ENCODE data around the gene CHRND.

Gene CHRND

DNA sequence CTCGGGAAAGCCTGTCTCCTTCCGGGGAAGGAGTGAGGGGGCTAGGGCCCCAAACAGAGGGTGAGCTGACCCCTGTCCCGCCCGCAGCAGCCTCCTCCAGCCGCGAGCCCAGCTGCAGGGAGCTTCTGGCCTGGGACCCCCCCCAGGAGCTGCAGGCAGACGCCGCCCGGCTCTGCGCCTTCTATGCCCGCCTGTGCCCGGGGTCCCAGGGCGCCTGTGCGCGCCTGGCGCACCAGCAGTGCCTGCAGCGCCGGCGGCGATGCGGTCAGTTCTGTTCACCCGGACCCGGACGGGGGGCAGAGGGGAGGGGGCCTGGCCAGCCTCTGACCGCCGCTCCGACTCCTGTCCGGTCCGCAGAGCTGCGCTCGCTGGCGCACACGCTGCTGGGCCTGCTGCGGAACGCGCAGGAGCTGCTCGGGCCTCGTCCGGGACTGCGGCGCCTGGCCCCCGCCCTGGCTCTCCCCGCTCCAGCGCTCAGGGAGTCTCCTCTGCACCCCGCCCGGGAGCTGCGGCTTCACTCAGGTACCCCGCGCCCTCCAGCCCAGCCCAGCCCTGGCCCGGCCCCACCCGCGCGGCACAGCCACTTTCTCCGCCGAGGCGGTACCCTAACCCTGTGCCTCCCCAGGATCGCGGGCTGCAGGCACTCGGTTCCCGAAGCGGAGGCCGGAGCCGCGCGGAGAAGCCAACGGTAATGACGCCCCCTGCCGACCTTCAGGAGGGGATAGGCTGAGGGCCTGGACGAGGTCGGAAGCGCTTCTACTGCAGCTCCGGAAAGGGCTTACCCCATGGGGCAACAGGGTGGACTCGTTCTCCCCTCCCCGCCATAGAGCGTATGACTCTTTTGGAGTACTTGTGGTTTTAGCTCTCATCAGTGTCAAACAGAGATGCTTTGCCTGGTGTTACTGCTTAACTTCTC, 2.0 kb upstream of the CHRND start:
- H3K4ac ChIP-seq (ENCODE audit: low read length), result no peak overlapping the region
- H3K36me3 ChIP-seq (replicated peaks in 1 of 2; ENCODE audit: control insufficient read depth in 2 of 2, insufficient read depth in 2 of 2, low read length in 2 of 2), result no peaks in the 10 kb centered on the region
- peak overlapping the region; percentile 90 for H3K9ac ChIP-seq (ENCODE audit: low read depth, low read length, poor library complexity)
- H3K27ac ChIP-seq (replicated peaks; ENCODE audit: low read length), result no peak overlapping the region
- H3K9me3 ChIP-seq (replicated peaks in 1 of 2; ENCODE audit: control insufficient read depth in 2 of 2, insufficient read depth in 1 of 2, low read depth in 1 of 2, low read length in 2 of 2), result no peaks in the 10 kb centered on the region
- no peak overlapping the region for H2BK120ac ChIP-seq (ENCODE audit: low read depth, low read length)
- H2AK5ac ChIP-seq (ENCODE audit: low read depth, low read length), result peak overlapping the region; percentile 99
- peak overlapping the region; percentile 85 for H3K23ac ChIP-seq (ENCODE audit: low read depth, low read length, poor library complexity)
- WGBS, 2 donors (ENCODE audit: extremely low coverage in 2 of 2, insufficient read length in 2 of 2, insufficient replicate concordance in 1 of 2), result no CpG with 5 or more reads among the region's 75 CpGs
- H3K27me3 ChIP-seq (ENCODE audit: control insufficient read depth in 3 of 3, insufficient read depth in 3 of 3, low read depth in 1 of 3, low read length in 3 of 3), result peaks cover 17 to 68% (median 33%) of the 10 kb centered on the region in 3 experiments
- peak overlapping the region; percentile 55 for H3K18ac ChIP-seq (ENCODE audit: low read length)
- no peak overlapping the region for H4K8ac ChIP-seq (ENCODE audit: low read depth, low read length)
- H3K4me3 ChIP-seq (ENCODE audit: low read length in 2 of 2), result peak overlapping the region; percentile 30 to 79
- H2BK5ac ChIP-seq (ENCODE audit: low read length), result peak overlapping the region; percentile 24
- peak overlapping the region; percentile 22 for H2BK12ac ChIP-seq (ENCODE audit: low read length)
- H2AFZ ChIP-seq (ENCODE audit: low read length), result peak overlapping the region; percentile 95
- peaks cover 6 to 13% of the 10 kb centered on the region in 2 donors for H3K4me1 ChIP-seq (ENCODE audit: control insufficient read depth in 2 of 2, insufficient read depth in 1 of 2, low read depth in 1 of 2, low read length in 2 of 2)
- no peak overlapping the region for H4K91ac ChIP-seq (ENCODE audit: low read depth, low read length, poor library complexity)
- peak overlapping the region; percentile 71 for H3K14ac ChIP-seq (ENCODE audit: low read length)
- peak overlapping the region; percentile 67 for H2BK15ac ChIP-seq (ENCODE audit: low read length)
- H3K4me2 ChIP-seq (ENCODE audit: insufficient read depth, low read length, poor library complexity, severe bottlenecking), result peak overlapping the region; percentile 88
- peak; percentile 75 for DNase-seq (ENCODE audit: low spot score)
- H3K79me1 ChIP-seq (ENCODE audit: low read depth, low read length), result peaks cover 2% of the 10 kb centered on the region

DNA sequence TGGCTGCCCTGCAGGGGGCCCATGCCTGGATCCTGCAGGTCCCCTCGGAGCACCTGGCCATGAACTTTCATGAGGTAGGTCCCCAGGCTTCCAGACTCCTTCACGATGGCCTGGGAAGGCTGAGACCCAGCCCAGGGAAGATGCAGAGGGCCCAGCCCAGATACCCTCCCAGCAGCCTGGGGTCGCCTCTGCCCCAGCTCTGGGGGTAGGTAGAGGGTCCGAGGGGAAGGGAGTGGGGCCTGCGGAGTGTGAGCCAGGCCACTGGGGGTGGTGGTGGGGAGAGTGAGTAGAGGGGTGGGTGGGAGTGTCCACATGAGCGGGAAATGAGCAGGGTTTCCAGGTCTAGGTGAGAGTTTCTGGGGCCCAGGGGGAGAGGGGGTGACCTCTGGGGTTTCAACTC, 1.2 kb upstream of the CHRND start:
- H2BK120ac ChIP-seq (ENCODE audit: low read depth, low read length), result no peak overlapping the region
- H3K4me1 ChIP-seq (ENCODE audit: control insufficient read depth in 2 of 2, insufficient read depth in 1 of 2, low read depth in 1 of 2, low read length in 2 of 2), result peaks cover 6 to 11% of the 10 kb centered on the region in 2 donors
- no peak overlapping the region for H3K18ac ChIP-seq (ENCODE audit: low read length)
- no peak overlapping the region for H3K4me2 ChIP-seq (ENCODE audit: insufficient read depth, low read length, poor library complexity, severe bottlenecking)
- H2BK15ac ChIP-seq (ENCODE audit: low read length), result peak overlapping the region; percentile 8
- H3K27me3 ChIP-seq (ENCODE audit: control insufficient read depth in 3 of 3, insufficient read depth in 3 of 3, low read depth in 1 of 3, low read length in 3 of 3), result peaks cover 17 to 68% (median 33%) of the 10 kb centered on the region in 3 experiments
- H2AFZ ChIP-seq (ENCODE audit: low read length), result no peak overlapping the region
- no peak overlapping the region for H3K4me3 ChIP-seq (ENCODE audit: low read length in 2 of 2)
- peak overlapping the region; percentile 99 for H2AK5ac ChIP-seq (ENCODE audit: low read depth, low read length)
- no peak for DNase-seq (ENCODE audit: low spot score)
- no peak overlapping the region for H3K4ac ChIP-seq (ENCODE audit: low read length)
- peaks cover 2% of the 10 kb centered on the region for H3K79me1 ChIP-seq (ENCODE audit: low read depth, low read length)
- H3K23ac ChIP-seq (ENCODE audit: low read depth, low read length, poor library complexity), result peak overlapping the region; percentile 49
- H3K9me3 ChIP-seq (replicated peaks in 1 of 2; ENCODE audit: control insufficient read depth in 2 of 2, insufficient read depth in 1 of 2, low read depth in 1 of 2, low read length in 2 of 2), result no peaks in the 10 kb centered on the region
- WGBS, 2 donors (ENCODE audit: extremely low coverage in 2 of 2, insufficient read length in 2 of 2, insufficient replicate concordance in 1 of 2), result no CpG with 5 or more reads among the region's 6 CpGs
- no peak overlapping the region for H2BK12ac ChIP-seq (ENCODE audit: low read length)
- H4K91ac ChIP-seq (ENCODE audit: low read depth, low read length, poor library complexity), result no peak overlapping the region
- no peak overlapping the region for H4K8ac ChIP-seq (ENCODE audit: low read depth, low read length)
- no peaks in the 10 kb centered on the region for H3K36me3 ChIP-seq (replicated peaks in 1 of 2; ENCODE audit: control insufficient read depth in 2 of 2, insufficient read depth in 2 of 2, low read length in 2 of 2)
- no peak overlapping the region for H3K14ac ChIP-seq (ENCODE audit: low read length)
- no peak overlapping the region for H3K9ac ChIP-seq (ENCODE audit: low read depth, low read length, poor library complexity)
- H2BK5ac ChIP-seq (ENCODE audit: low read length), result no peak overlapping the region
- no peak overlapping the region for H3K27ac ChIP-seq (replicated peaks; ENCODE audit: low read length)

GRCh38 chr2:232525199-232525598, 761 bp upstream of the CHRND start:
- Histone ChIP-seq H2AFZ (ENCODE audit: low read length) (no peak overlapping the region), H2BK15ac (ENCODE audit: low read length) (peak overlapping the region; percentile 75), H3K18ac (ENCODE audit: low read length) (peak overlapping the region; percentile 87), H3K9me3 (replicated peaks in 1 of 2; ENCODE audit: control insufficient read depth in 2 of 2, insufficient read depth in 1 of 2, low read depth in 1 of 2, low read length in 2 of 2) (no peaks in the 10 kb centered on the region), H2AK5ac (ENCODE audit: low read depth, low read length) (peak overlapping the region; percentile 99), H2BK5ac (ENCODE audit: low read length) (no peak overlapping the region), H2BK120ac (ENCODE audit: low read depth, low read length) (no peak overlapping the region), H3K79me1 (ENCODE audit: low read depth, low read length) (peaks cover 2% of the 10 kb centered on the region), H3K27ac (replicated peaks; ENCODE audit: low read length) (no peak overlapping the region), H4K8ac (ENCODE audit: low read depth, low read length) (no peak overlapping the region), H4K91ac (ENCODE audit: low read depth, low read length, poor library complexity) (no peak overlapping the region), H3K4me2 (ENCODE audit: insufficient read depth, low read length, poor library complexity, severe bottlenecking) (no peak overlapping the region), H3K23ac (ENCODE audit: low read depth, low read length, poor library complexity) (no peak overlapping the region), H3K36me3 (replicated peaks in 1 of 2; ENCODE audit: control insufficient read depth in 2 of 2, insufficient read depth in 2 of 2, low read length in 2 of 2) (no peaks in the 10 kb centered on the region), H3K9ac (ENCODE audit: low read depth, low read length, poor library complexity) (peak overlapping the region; percentile 70), H2BK12ac (ENCODE audit: low read length) (peak overlapping the region; percentile 82), H3K4me3 (ENCODE audit: low read length in 2 of 2) (no peak overlapping the region), H3K4me1 (ENCODE audit: control insufficient read depth in 2 of 2, insufficient read depth in 1 of 2, low read depth in 1 of 2, low read length in 2 of 2) (peaks cover 6 to 10% of the 10 kb centered on the region in 2 donors), H3K27me3 (ENCODE audit: control insufficient read depth in 3 of 3, insufficient read depth in 3 of 3, low read depth in 1 of 3, low read length in 3 of 3) (peaks cover 17 to 66% (median 33%) of the 10 kb centered on the region in 3 experiments), H3K4ac (ENCODE audit: low read length) (no peak overlapping the region), H3K14ac (ENCODE audit: low read length) (peak overlapping the region; percentile 56)
- WGBS, 2 donors (ENCODE audit: extremely low coverage in 2 of 2, insufficient read length in 2 of 2, insufficient replicate concordance in 1 of 2), result no CpG with 5 or more reads among the region's 14 CpGs
- DNase-seq (ENCODE audit: low spot score), result no peak

DNA sequence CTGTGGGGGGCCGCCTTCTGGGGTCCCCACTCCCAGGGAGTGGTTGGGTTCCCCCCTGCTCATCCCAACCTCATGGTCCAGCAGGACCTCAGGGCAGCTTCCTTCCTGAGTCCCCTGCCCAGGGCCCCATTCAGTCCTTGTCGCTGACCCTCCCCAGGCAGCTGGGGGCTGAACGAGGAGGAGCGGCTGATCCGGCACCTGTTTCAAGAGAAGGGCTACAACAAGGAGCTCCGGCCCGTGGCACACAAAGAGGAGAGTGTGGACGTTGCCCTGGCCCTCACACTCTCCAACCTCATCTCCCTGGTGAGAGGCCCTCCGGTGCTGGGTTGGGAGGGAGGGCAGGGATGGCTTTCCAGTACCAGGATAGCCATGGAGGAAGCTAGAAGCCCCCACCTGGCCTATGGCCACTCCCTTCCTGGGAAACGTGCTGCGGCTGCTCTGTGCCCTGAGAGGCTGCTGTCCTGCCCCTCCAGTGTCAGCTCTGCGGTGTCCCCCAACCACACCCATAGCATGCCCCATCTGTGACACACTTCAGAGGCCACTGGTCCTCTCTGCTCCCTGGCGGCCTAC, 497 bp downstream of the CHRND start:
- Histone ChIP-seq H2AK5ac (ENCODE audit: low read depth, low read length) (peak overlapping the region; percentile 99), H3K4me3 (ENCODE audit: low read length in 2 of 2) (no peak overlapping the region), H2BK5ac (ENCODE audit: low read length) (peak overlapping the region; percentile 53), H2BK15ac (ENCODE audit: low read length) (peak overlapping the region; percentile 81), H3K79me1 (ENCODE audit: low read depth, low read length) (peaks cover 2% of the 10 kb centered on the region), H3K18ac (ENCODE audit: low read length) (peak overlapping the region; percentile 59), H3K27ac (replicated peaks; ENCODE audit: low read length) (no peak overlapping the region), H3K14ac (ENCODE audit: low read length) (no peak overlapping the region), H2BK120ac (ENCODE audit: low read depth, low read length) (peak overlapping the region; percentile 91), H2AFZ (ENCODE audit: low read length) (no peak overlapping the region), H3K4me1 (ENCODE audit: control insufficient read depth in 2 of 2, insufficient read depth in 1 of 2, low read depth in 1 of 2, low read length in 2 of 2) (peaks cover 6 to 10% of the 10 kb centered on the region in 2 donors), H3K4me2 (ENCODE audit: insufficient read depth, low read length, poor library complexity, severe bottlenecking) (peak overlapping the region; percentile 25), H4K8ac (ENCODE audit: low read depth, low read length) (peak overlapping the region; percentile 43), H3K9me3 (replicated peaks in 1 of 2; ENCODE audit: control insufficient read depth in 2 of 2, insufficient read depth in 1 of 2, low read depth in 1 of 2, low read length in 2 of 2) (no peaks in the 10 kb centered on the region), H3K9ac (ENCODE audit: low read depth, low read length, poor library complexity) (no peak overlapping the region), H3K36me3 (replicated peaks in 1 of 2; ENCODE audit: control insufficient read depth in 2 of 2, insufficient read depth in 2 of 2, low read length in 2 of 2) (no peaks in the 10 kb centered on the region), H3K4ac (ENCODE audit: low read length) (peak overlapping the region; percentile 53), H3K23ac (ENCODE audit: low read depth, low read length, poor library complexity) (peak overlapping the region; percentile 80), H3K27me3 (ENCODE audit: control insufficient read depth in 3 of 3, insufficient read depth in 3 of 3, low read depth in 1 of 3, low read length in 3 of 3) (peaks cover 17 to 53% (median 25%) of the 10 kb centered on the region in 3 experiments), H2BK12ac (ENCODE audit: low read length) (peak overlapping the region; percentile 90), H4K91ac (ENCODE audit: low read depth, low read length, poor library complexity) (no peak overlapping the region)
- no peak for DNase-seq (ENCODE audit: low spot score)
- WGBS, 2 donors (ENCODE audit: extremely low coverage in 2 of 2, insufficient read length in 2 of 2, insufficient replicate concordance in 1 of 2), result no CpG with 5 or more reads among the region's 13 CpGs

Data from neuronal stem cell (in vitro differentiated cells).